Stimulated activated memory B cell treated with anti-CD40 and anti-IgM and Interleukin-4, amounts not matched to agents 10 μg/mL and 1 μg/mL and 100 μg/mL, for 72 hours (primary cell): ENCODE data around the gene HYAL1.
"Not testable (repeated sequence)": the region's sequence is repeated elsewhere in the genome, so short reads cannot be mapped to it uniquely, and the experiment has no call there.

Experiments
- ATAC-seq: fragments of 150-1000 bp; cut with Tn5 transposase; 2 replicates; pipeline ENCODE4 v1.10.0; 2021
- H3K27ac Mint-ChIP-seq: one replicate; pipeline ENCODE4 v1.8.0; 2022; ENCODE audit warnings: mild to moderate bottlenecking, mixed read lengths
- H3K27me3 Mint-ChIP-seq: one replicate; pipeline ENCODE4 v1.8.0; 2022; ENCODE audit warnings: mixed read lengths
- H3K36me3 Mint-ChIP-seq: one replicate; pipeline ENCODE4 v1.8.0; 2022; ENCODE audit warnings: mixed read lengths
- H3K4me1 Mint-ChIP-seq: one replicate; pipeline ENCODE4 v1.8.0; 2022; ENCODE audit warnings: mixed read lengths
- H3K4me3 Mint-ChIP-seq: one replicate; pipeline ENCODE4 v1.8.0; 2022; ENCODE audit warnings: mild to moderate bottlenecking, moderate library complexity, mixed read lengths
- H3K9me3 Mint-ChIP-seq: one replicate; pipeline ENCODE4 v1.8.0; 2022; ENCODE audit warnings: mixed read lengths

HYAL1 gene

GRCh38 chr3:50278123-50278879 is 25.1 kb downstream of the HYAL1 start:
- Mint-ChIP-seq H3K27ac (no peak overlapping the region), H3K9me3 (no peaks in the 10 kb centered on the region), H3K4me1 (peaks cover 28% of the 10 kb centered on the region), H3K27me3 (peaks cover 36% of the 10 kb centered on the region), H3K4me3 (no peak overlapping the region), H3K36me3 (no peaks in the 10 kb centered on the region)
- no peak for ATAC-seq

GRCh38 chr3:50276762-50277101 is 26.6 kb downstream of the HYAL1 start:
- no peak overlapping the region for H3K4me3 Mint-ChIP-seq
- peaks cover 38% of the 10 kb centered on the region for H3K4me1 Mint-ChIP-seq
- no peak for ATAC-seq
- H3K9me3 Mint-ChIP-seq, result no peaks in the 10 kb centered on the region
- no peaks in the 10 kb centered on the region for H3K36me3 Mint-ChIP-seq
- peaks cover 43% of the 10 kb centered on the region for H3K27me3 Mint-ChIP-seq
- no peak overlapping the region for H3K27ac Mint-ChIP-seq

- Mint-ChIP-seq H3K9me3 (no peaks in the 10 kb centered on the region), H3K36me3 (no peaks in the 10 kb centered on the region), H3K27me3 (peaks cover 43% of the 10 kb centered on the region)
These were observed 27.2 kb downstream of the HYAL1 start for GRCh38 chr3:50275996-50276761.

GRCh38 chr3:50275141-50275995 is 28.0 kb downstream of the HYAL1 start:
- H3K9me3 Mint-ChIP-seq, result no peaks in the 10 kb centered on the region
- H3K27me3 Mint-ChIP-seq, result peaks cover 43% of the 10 kb centered on the region
- H3K4me3 Mint-ChIP-seq, result peak overlapping the region; percentile 43
- no peak overlapping the region for H3K27ac Mint-ChIP-seq
- peaks cover 43% of the 10 kb centered on the region for H3K4me1 Mint-ChIP-seq
- ATAC-seq, result no peak
- H3K36me3 Mint-ChIP-seq, result no peaks in the 10 kb centered on the region

More at GRCh38 chr3:50275996-50276761, 27.2 kb downstream of the HYAL1 start:
- peak overlapping the region; percentile 43 for H3K4me3 Mint-ChIP-seq
- H3K27ac Mint-ChIP-seq, result no peak overlapping the region
- ATAC-seq, result no peak
- H3K4me1 Mint-ChIP-seq, result peaks cover 43% of the 10 kb centered on the region

- no peak for ATAC-seq
These were observed 28.8 kb downstream of the HYAL1 start for GRCh38 chr3:50274371-50275104.

GRCh38 chr3:50273689-50274065 is 29.7 kb downstream of the HYAL1 start:
- H3K27ac Mint-ChIP-seq, result no peak overlapping the region
- ATAC-seq, result no peak
- H3K4me1 Mint-ChIP-seq, result peaks cover 43% of the 10 kb centered on the region
- H3K36me3 Mint-ChIP-seq, result no peaks in the 10 kb centered on the region
- no peaks in the 10 kb centered on the region for H3K9me3 Mint-ChIP-seq
- H3K27me3 Mint-ChIP-seq, result peaks cover 43% of the 10 kb centered on the region
- H3K4me3 Mint-ChIP-seq, result no peak overlapping the region

More at GRCh38 chr3:50274371-50275104, 28.8 kb downstream of the HYAL1 start:
- Mint-ChIP-seq H3K27me3 (peaks cover 43% of the 10 kb centered on the region), H3K27ac (no peak overlapping the region), H3K36me3 (no peaks in the 10 kb centered on the region), H3K9me3 (no peaks in the 10 kb centered on the region), H3K4me1 (peaks cover 43% of the 10 kb centered on the region), H3K4me3 (peak overlapping the region; percentile 45)

- H3K27ac Mint-ChIP-seq, result peak overlapping the region; percentile 38
- no peaks in the 10 kb centered on the region for H3K36me3 Mint-ChIP-seq
- peaks cover 43% of the 10 kb centered on the region for H3K4me1 Mint-ChIP-seq
- H3K9me3 Mint-ChIP-seq, result no peaks in the 10 kb centered on the region
- peak; percentile 91 for ATAC-seq
- H3K4me3 Mint-ChIP-seq, result peak overlapping the region; percentile 70
- peaks cover 43% of the 10 kb centered on the region for H3K27me3 Mint-ChIP-seq
These were observed 30.3 kb downstream of the HYAL1 start for GRCh38 chr3:50272911-50273688.

- not testable (repeated sequence) for H3K9me3 Mint-ChIP-seq, ATAC-seq, H3K36me3 Mint-ChIP-seq, H3K4me3 Mint-ChIP-seq
- Mint-ChIP-seq H3K4me1 (peaks cover 43% of the 10 kb centered on the region), H3K27ac (peak overlapping the region; percentile 38), H3K27me3 (peaks cover 43% of the 10 kb centered on the region)
These were observed 30.9 kb downstream of the HYAL1 start for GRCh38 chr3:50272538-50272910.

- Mint-ChIP-seq H3K4me1 (peaks cover 43% of the 10 kb centered on the region), H3K27ac (no peak overlapping the region), H3K4me3 (no peak overlapping the region), H3K9me3 (no peaks in the 10 kb centered on the region), H3K36me3 (no peaks in the 10 kb centered on the region), H3K27me3 (peaks cover 37% of the 10 kb centered on the region)
- ATAC-seq, result no peak
These were observed 31.9 kb downstream of the HYAL1 start for GRCh38 chr3:50271314-50271936.

GRCh38 chr3:50270422-50271224 is 32.8 kb downstream of the HYAL1 start:
- Mint-ChIP-seq H3K9me3 (no peaks in the 10 kb centered on the region), H3K27me3 (peaks cover 29% of the 10 kb centered on the region), H3K36me3 (no peaks in the 10 kb centered on the region), H3K27ac (no peak overlapping the region), H3K4me3 (no peak overlapping the region), H3K4me1 (peaks cover 35% of the 10 kb centered on the region)
- ATAC-seq, result no peak

GRCh38 chr3:50269977-50270413 is 33.4 kb downstream of the HYAL1 start:
- no peak overlapping the region for H3K4me3 Mint-ChIP-seq
- H3K36me3 Mint-ChIP-seq, result no peaks in the 10 kb centered on the region
- H3K9me3 Mint-ChIP-seq, result no peaks in the 10 kb centered on the region
- ATAC-seq, result no peak
- H3K4me1 Mint-ChIP-seq, result peaks cover 29% of the 10 kb centered on the region
- H3K27me3 Mint-ChIP-seq, result peaks cover 22% of the 10 kb centered on the region
- no peak overlapping the region for H3K27ac Mint-ChIP-seq

GRCh38 chr3:50269460-50269859 is 33.9 kb downstream of the HYAL1 start:
- H3K27me3 Mint-ChIP-seq, result peaks cover 19% of the 10 kb centered on the region
- H3K36me3 Mint-ChIP-seq, result no peaks in the 10 kb centered on the region
- peaks cover 23% of the 10 kb centered on the region for H3K4me1 Mint-ChIP-seq
- no peak for ATAC-seq
- no peaks in the 10 kb centered on the region for H3K9me3 Mint-ChIP-seq
- H3K4me3 Mint-ChIP-seq, result no peak overlapping the region
- no peak overlapping the region for H3K27ac Mint-ChIP-seq
